Lower lobe of right lung (tissue), 2 donors: Measurements from ENCODE around the gene CYP26A1. TPM values are rescaled to one million over a fixed set of nuclear protein-coding genes. Genes with fewer than 3 reads are reported as not detected.
A peak's percentile ranks its signal among the peaks of the same experiment; 100 is the strongest.

Source experiments
- ATAC-seq, 2 donors: fragments of 200-7000 bp; cut with Tn5 transposase; one replicate each; pipeline ENCODE4 v1.9.1; 2020 to 2022; ENCODE audit warnings: mild to moderate bottlenecking in 2 of 2, moderate library complexity in 2 of 2
- DNase-seq: peaks from one replicate; pipeline ENCODE4 v3.0.0-alpha.2; 2020
- H3K27ac ChIP-seq: fragments of 200-600 bp; one replicate; pipeline ENCODE4 v1.8.0; 2022
- H3K27me3 ChIP-seq: fragments of 200-600 bp; one replicate; pipeline ENCODE4 v1.8.0; 2022; ENCODE audit warnings: low read depth
- H3K36me3 ChIP-seq: fragments of 200-600 bp; one replicate; pipeline ENCODE4 v1.8.0; 2022; ENCODE audit warnings: mild to moderate bottlenecking
- H3K4me1 ChIP-seq: fragments of 200-600 bp; one replicate; pipeline ENCODE4 v1.8.0; 2022
- H3K4me3 ChIP-seq: fragments of 200-600 bp; one replicate; pipeline ENCODE4 v1.8.0; 2022; ENCODE audit warnings: mild to moderate bottlenecking
- H3K9me3 ChIP-seq: fragments of 200-600 bp; one replicate; pipeline ENCODE4 v1.8.0; 2022
- intact Hi-C: fragments of 100-400 bp; cut with DNase I; formaldehyde crosslinking; loops from one replicate; pipeline ENCODE4 v1.11.0; 2022
- total RNA-seq: library from RNA; stranded (reverse); fragmentation: NEBNext Ultra II Directional; extraction: Animal tissue kit (Norgen Biotek cat#: 25700); gene quantifications from one replicate; pipeline ENCODE4 v1.2.1, GENCODE V29; 2021
- TF ChIP-seq, protein P1 (sequence below): fragments of 200-600 bp; IDR thresholded peaks from one replicate; pipeline ENCODE4 v1.8.0; 2022; ENCODE audit warnings: antibody characterized with exemption, mild to moderate bottlenecking
- donor health status: DM: no; HTN: yes; CAD: no; lungs with severe emphysema.

CYP26A1 gene
- total RNA-seq, 1 donor from 2014 or later: not detected

DNA sequence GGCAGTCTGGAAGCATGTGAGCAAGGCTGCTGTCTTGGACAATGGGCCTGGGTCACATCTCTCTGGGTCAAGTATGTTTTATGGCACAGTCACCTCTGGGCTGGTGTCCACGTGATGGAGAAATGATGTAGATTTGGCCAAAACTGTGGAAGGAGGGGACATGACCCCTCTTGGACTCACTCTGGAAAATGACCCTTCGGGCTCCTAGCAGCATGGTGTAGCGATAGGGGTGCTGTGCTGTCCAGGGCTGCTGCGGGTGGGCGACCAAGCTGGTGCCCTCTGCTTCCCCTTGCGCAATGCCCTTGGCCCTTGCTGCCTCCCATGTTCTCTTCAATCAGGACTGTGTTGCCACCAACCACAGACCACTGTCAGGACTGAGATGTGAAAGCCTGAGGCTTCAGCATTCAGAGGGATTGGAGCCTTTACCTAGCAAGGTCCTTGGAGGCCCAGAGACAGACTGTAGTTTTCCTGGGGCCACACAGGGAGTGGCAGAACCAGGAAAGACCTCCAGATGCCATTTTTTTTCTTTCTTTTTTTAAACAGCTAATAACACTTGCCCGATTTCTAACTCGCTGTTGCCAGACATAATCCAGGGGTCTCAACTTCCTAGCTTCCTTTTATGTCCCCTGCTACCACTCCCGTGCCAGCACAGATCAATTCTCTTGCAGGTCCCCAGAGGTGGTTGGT, 6.1 kb downstream of the CYP26A1 start:
- intact Hi-C loops: no loop called here
- Histone ChIP-seq H3K4me3 (no peak overlapping the region), H3K27me3 (peaks cover 33% of the 10 kb centered on the region), H3K36me3 (no peaks in the 10 kb centered on the region), H3K9me3 (no peaks in the 10 kb centered on the region), H3K4me1 (peaks cover 8% of the 10 kb centered on the region), H3K27ac (no peak overlapping the region)
- ATAC-seq: no peak
- TF ChIP-seq, protein P1, sequence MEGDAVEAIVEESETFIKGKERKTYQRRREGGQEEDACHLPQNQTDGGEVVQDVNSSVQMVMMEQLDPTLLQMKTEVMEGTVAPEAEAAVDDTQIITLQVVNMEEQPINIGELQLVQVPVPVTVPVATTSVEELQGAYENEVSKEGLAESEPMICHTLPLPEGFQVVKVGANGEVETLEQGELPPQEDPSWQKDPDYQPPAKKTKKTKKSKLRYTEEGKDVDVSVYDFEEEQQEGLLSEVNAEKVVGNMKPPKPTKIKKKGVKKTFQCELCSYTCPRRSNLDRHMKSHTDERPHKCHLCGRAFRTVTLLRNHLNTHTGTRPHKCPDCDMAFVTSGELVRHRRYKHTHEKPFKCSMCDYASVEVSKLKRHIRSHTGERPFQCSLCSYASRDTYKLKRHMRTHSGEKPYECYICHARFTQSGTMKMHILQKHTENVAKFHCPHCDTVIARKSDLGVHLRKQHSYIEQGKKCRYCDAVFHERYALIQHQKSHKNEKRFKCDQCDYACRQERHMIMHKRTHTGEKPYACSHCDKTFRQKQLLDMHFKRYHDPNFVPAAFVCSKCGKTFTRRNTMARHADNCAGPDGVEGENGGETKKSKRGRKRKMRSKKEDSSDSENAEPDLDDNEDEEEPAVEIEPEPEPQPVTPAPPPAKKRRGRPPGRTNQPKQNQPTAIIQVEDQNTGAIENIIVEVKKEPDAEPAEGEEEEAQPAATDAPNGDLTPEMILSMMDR: no peak
- no peak for DNase-seq

GRCh38 chr10:93080350-93081046, 6.8 kb downstream of the CYP26A1 start:
- Histone ChIP-seq H3K36me3 (no peaks in the 10 kb centered on the region), H3K4me3 (no peak overlapping the region), H3K9me3 (no peaks in the 10 kb centered on the region), H3K4me1 (peaks cover 5% of the 10 kb centered on the region), H3K27me3 (peaks cover 26% of the 10 kb centered on the region), H3K27ac (no peak overlapping the region)
- TF ChIP-seq, protein P1: peak; percentile 83
- DNase-seq: peak; percentile 60
- intact Hi-C loops: no loop called here
- ATAC-seq: peak; percentile 84 to 85

DNA sequence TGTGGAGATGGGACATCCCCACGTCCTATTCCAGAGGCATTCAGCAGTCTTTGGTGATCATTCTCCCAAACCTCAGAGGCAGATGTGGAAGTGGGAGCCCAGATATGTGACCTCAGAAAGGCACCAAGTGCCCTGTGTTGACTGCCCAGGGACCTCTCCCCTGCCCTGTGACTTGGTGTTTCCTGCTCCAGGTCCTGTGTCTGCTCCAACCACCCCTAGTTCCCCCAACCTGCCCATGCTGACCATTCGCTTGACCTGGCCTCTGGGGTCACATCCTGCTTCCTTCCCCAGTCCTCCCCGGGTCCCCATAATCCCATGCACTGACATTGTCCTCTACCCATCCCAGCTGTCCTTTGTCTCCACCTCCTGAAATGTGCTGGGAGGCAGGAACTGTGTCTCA, 7.6 kb downstream of the CYP26A1 start:
- Histone ChIP-seq H3K4me3 (no peak overlapping the region), H3K9me3 (no peaks in the 10 kb centered on the region), H3K36me3 (no peaks in the 10 kb centered on the region), H3K4me1 (peaks cover 5% of the 10 kb centered on the region), H3K27ac (no peak overlapping the region), H3K27me3 (peaks cover 21% of the 10 kb centered on the region)
- intact Hi-C loops: no loop called here
- no peak for DNase-seq
- TF ChIP-seq, protein P1: no peak
- ATAC-seq: no peak

GRCh38 chr10:93081834-93082233, 8.1 kb downstream of the CYP26A1 start:
- Histone ChIP-seq H3K9me3 (no peaks in the 10 kb centered on the region), H3K27me3 (peaks cover 19% of the 10 kb centered on the region), H3K4me3 (no peak overlapping the region), H3K36me3 (no peaks in the 10 kb centered on the region), H3K27ac (no peak overlapping the region), H3K4me1 (peaks cover 5% of the 10 kb centered on the region)
- intact Hi-C loops: no loop called here
- ATAC-seq: no peak
- DNase-seq: no peak
- TF ChIP-seq, protein P1: no peak

DNA sequence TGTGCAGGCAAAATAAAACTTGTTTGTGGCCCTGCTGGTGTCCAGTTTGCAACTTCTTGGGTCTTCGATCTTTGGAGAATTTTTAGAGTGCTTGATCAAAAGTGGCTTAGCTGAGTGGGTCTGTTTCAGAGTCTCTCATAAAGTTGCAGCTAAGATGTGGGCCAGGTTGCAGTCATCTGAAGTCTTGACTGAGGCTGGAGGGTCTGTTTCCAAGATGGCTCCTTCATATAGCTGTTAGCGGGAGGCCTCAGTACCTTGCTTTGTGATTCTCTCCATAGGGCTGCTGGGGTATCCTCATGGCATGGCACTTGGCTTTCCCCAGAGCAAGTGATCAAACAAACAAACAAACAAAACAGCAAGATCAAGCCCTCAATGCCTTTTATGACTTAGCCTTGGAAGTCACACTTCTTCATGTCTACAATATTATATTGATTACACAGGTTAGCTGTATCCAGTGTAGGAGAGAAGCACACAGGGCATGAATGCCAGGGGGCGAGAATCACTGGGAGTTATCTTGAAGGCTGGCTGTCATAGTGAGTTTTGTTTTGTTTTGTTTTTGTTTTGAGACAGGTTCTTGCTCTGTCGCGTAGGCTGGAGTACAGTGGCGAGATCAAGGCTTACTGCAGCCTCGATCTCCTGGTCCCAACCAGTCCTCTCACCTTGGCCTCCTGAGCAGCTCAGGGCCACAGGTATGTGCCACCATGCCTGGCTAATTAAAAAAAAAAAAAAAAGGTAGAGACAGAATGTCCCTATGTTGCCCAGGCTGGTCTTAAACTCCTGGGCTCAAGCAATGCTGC, 10.2 kb downstream of the CYP26A1 start:
- DNase-seq (no peak), ATAC-seq (no peak)
- TF ChIP-seq, protein P1: no peak
- intact Hi-C loops: no loop called here
- Histone ChIP-seq H3K4me3 (no peak overlapping the region), H3K27ac (no peak overlapping the region), H3K36me3 (no peaks in the 10 kb centered on the region), H3K9me3 (no peaks in the 10 kb centered on the region), H3K4me1 (peaks cover 5% of the 10 kb centered on the region), H3K27me3 (peaks cover 11% of the 10 kb centered on the region)
